ENCODE results near the gene FAM237B.
A peak's percentile ranks its signal among the peaks of the same experiment; 100 is the strongest.

Gene FAM237B

GRCh38 chr7:90322837-90323236 lies 1.7 kb upstream of the FAM237B start:
- Histone ChIP-seq H3K36me3 (ENCODE audit: control insufficient read depth, insufficient read depth, low read length) (no peaks in the 10 kb centered on the region), H3K27me3 (replicated peaks; ENCODE audit: control insufficient read depth, insufficient read depth, low read length) (no peaks in the 10 kb centered on the region), H3K4me3 (replicated peaks; ENCODE audit: low read depth, low read length) (no peak overlapping the region)
- no peak for TF ChIP-seq CTCF (IDR thresholded peaks at IDR 0.05; ENCODE audit: insufficient read depth, low read length, poor library complexity, severe bottlenecking)
- DNase-seq (ENCODE audit: extremely low read depth, insufficient read length), result no peak

GRCh38 chr7:90320418-90320800 lies 695 bp downstream of the FAM237B start:
- Histone ChIP-seq H3K27me3 (replicated peaks; ENCODE audit: control insufficient read depth, insufficient read depth, low read length) (no peaks in the 10 kb centered on the region), H3K4me3 (replicated peaks; ENCODE audit: low read depth, low read length) (no peak overlapping the region)
- no peak for DNase-seq (ENCODE audit: extremely low read depth, insufficient read length)

GRCh38 chr7:90320014-90320413 lies 1.1 kb downstream of the FAM237B start:
- no peaks in the 10 kb centered on the region for H3K27me3 ChIP-seq (replicated peaks; ENCODE audit: control insufficient read depth, insufficient read depth, low read length)

More at GRCh38 chr7:90320418-90320800, 695 bp downstream of the FAM237B start:
- H3K36me3 ChIP-seq (ENCODE audit: control insufficient read depth, insufficient read depth, low read length), result no peaks in the 10 kb centered on the region
- TF ChIP-seq CTCF (IDR thresholded peaks at IDR 0.05; ENCODE audit: insufficient read depth, low read length, poor library complexity, severe bottlenecking), result no peak

GRCh38 chr7:90313907-90314306 lies 7.2 kb downstream of the FAM237B start:
- TF ChIP-seq CTCF (IDR thresholded peaks at IDR 0.05; ENCODE audit: insufficient read depth, low read length, poor library complexity, severe bottlenecking), result no peak
- no peak overlapping the region for H3K4me3 ChIP-seq (replicated peaks; ENCODE audit: low read depth, low read length)
- H3K27me3 ChIP-seq (replicated peaks; ENCODE audit: control insufficient read depth, insufficient read depth, low read length), result no peaks in the 10 kb centered on the region
- H3K36me3 ChIP-seq (ENCODE audit: control insufficient read depth, insufficient read depth, low read length), result no peaks in the 10 kb centered on the region
- DNase-seq (ENCODE audit: extremely low read depth, insufficient read length), result no peak

More at GRCh38 chr7:90320014-90320413, 1.1 kb downstream of the FAM237B start:
- DNase-seq (ENCODE audit: extremely low read depth, insufficient read length), result no peak
- Histone ChIP-seq H3K4me3 (replicated peaks; ENCODE audit: low read depth, low read length) (no peak overlapping the region), H3K36me3 (ENCODE audit: control insufficient read depth, insufficient read depth, low read length) (no peaks in the 10 kb centered on the region)
- TF ChIP-seq CTCF (IDR thresholded peaks at IDR 0.05; ENCODE audit: insufficient read depth, low read length, poor library complexity, severe bottlenecking), result no peak

GRCh38 chr7:90312745-90313144 lies 8.4 kb downstream of the FAM237B start:
- no peak overlapping the region for H3K4me3 ChIP-seq (replicated peaks; ENCODE audit: low read depth, low read length)

More at GRCh38 chr7:90312745-90313144, 8.4 kb downstream of the FAM237B start:
- no peak for DNase-seq (ENCODE audit: extremely low read depth, insufficient read length)
- no peaks in the 10 kb centered on the region for H3K36me3 ChIP-seq (ENCODE audit: control insufficient read depth, insufficient read depth, low read length)
- peak; percentile 17 for TF ChIP-seq CTCF (IDR thresholded peaks at IDR 0.05; ENCODE audit: insufficient read depth, low read length, poor library complexity, severe bottlenecking)
- no peaks in the 10 kb centered on the region for H3K27me3 ChIP-seq (replicated peaks; ENCODE audit: control insufficient read depth, insufficient read depth, low read length)
